NT2/D1 (cell line): ENCODE data around the gene COMMD2.

Experiments used
- DNase-seq: peaks from one replicate; pipeline ENCODE4 v3.0.0-alpha.2; 2011; ENCODE audit warnings: low read depth, low spot score
- H3K27me3 ChIP-seq: 2 replicates; pipeline ENCODE4 v1.6.0; 2011; ENCODE audit warnings: mild to moderate bottlenecking; ENCODE audit not compliant: insufficient read length, insufficient read depth
- H3K36me3 ChIP-seq: 2 replicates; pipeline ENCODE4 v1.6.1; 2011; ENCODE audit warnings: mild to moderate bottlenecking, low read length, mixed read lengths; ENCODE audit not compliant: insufficient read depth, insufficient read length
- H3K4me1 ChIP-seq: 2 replicates; pipeline ENCODE4 v1.5.1; 2011; ENCODE audit not compliant: insufficient read depth, insufficient read length
- H3K4me3 ChIP-seq: 2 replicates; pipeline ENCODE4 v1.5.1; 2011; ENCODE audit warnings: low read depth; ENCODE audit not compliant: insufficient read length
- H3K9ac ChIP-seq: 2 replicates; pipeline ENCODE4 v1.6.0; 2011; ENCODE audit warnings: low read depth; ENCODE audit not compliant: insufficient read length
- H3K9me3 ChIP-seq: 2 replicates; pipeline ENCODE4 v1.5.1; 2011; ENCODE audit warnings: mild to moderate bottlenecking, low read length; ENCODE audit not compliant: insufficient read depth
- SUZ12 ChIP-seq: IDR thresholded peaks from 2 replicates; pipeline ENCODE4 v1.6.1; 2011; ENCODE audit not compliant: insufficient read length, insufficient read depth; ENCODE audit errors: extremely low read depth
- YY1 ChIP-seq: IDR thresholded peaks from 2 replicates; pipeline ENCODE4 v1.6.1; 2011; ENCODE audit not compliant: insufficient read length, insufficient read depth
- ZNF274 ChIP-seq: IDR thresholded peaks from 2 replicates; pipeline ENCODE4 v1.6.1; 2011; ENCODE audit warnings: mild to moderate bottlenecking, low read depth, low read length

The COMMD2 gene

GRCh38 chr3:149790268-149790667 is 38.0 kb upstream of the COMMD2 start:
- Histone ChIP-seq H3K4me1 (no peaks in the 10 kb centered on the region), H3K9me3 (no peaks in the 10 kb centered on the region), H3K27me3 (no peaks in the 10 kb centered on the region), H3K9ac (no peak overlapping the region), H3K36me3 (no peaks in the 10 kb centered on the region), H3K4me3 (no peak overlapping the region)
- TF ChIP-seq SUZ12 (no peak), ZNF274 (no peak), YY1 (no peak)
- DNase-seq, result no peak

GRCh38 chr3:149784064-149784704 is 31.9 kb upstream of the COMMD2 start:
- H3K9ac ChIP-seq, result no peak overlapping the region
- no peaks in the 10 kb centered on the region for H3K4me1 ChIP-seq
- no peaks in the 10 kb centered on the region for H3K36me3 ChIP-seq
- H3K4me3 ChIP-seq, result no peak overlapping the region
- H3K27me3 ChIP-seq, result no peaks in the 10 kb centered on the region
- no peak for TF ChIP-seq SUZ12
- TF ChIP-seq YY1, result no peak
- TF ChIP-seq ZNF274, result no peak
- DNase-seq, result no peak
- H3K9me3 ChIP-seq, result no peaks in the 10 kb centered on the region

GRCh38 chr3:149783576-149783975 is 31.3 kb upstream of the COMMD2 start:
- no peaks in the 10 kb centered on the region for H3K36me3 ChIP-seq
- H3K9me3 ChIP-seq, result no peaks in the 10 kb centered on the region
- DNase-seq, result no peak
- TF ChIP-seq ZNF274 (no peak), SUZ12 (no peak), YY1 (no peak)
- no peaks in the 10 kb centered on the region for H3K27me3 ChIP-seq
- no peak overlapping the region for H3K4me3 ChIP-seq
- no peak overlapping the region for H3K9ac ChIP-seq
- H3K4me1 ChIP-seq, result no peaks in the 10 kb centered on the region

- no peaks in the 10 kb centered on the region for H3K27me3 ChIP-seq
- H3K9me3 ChIP-seq, result no peaks in the 10 kb centered on the region
- no peak overlapping the region for H3K4me3 ChIP-seq
- no peak overlapping the region for H3K9ac ChIP-seq
- no peak for DNase-seq
- no peaks in the 10 kb centered on the region for H3K36me3 ChIP-seq
- no peak for TF ChIP-seq ZNF274
- no peak for TF ChIP-seq YY1
- TF ChIP-seq SUZ12, result no peak
- no peaks in the 10 kb centered on the region for H3K4me1 ChIP-seq
These were observed 29.5 kb upstream of the COMMD2 start for GRCh38 chr3:149781741-149782140.

GRCh38 chr3:149781211-149781610 is 28.9 kb upstream of the COMMD2 start:
- no peak for DNase-seq
- H3K9ac ChIP-seq, result no peak overlapping the region
- H3K4me1 ChIP-seq, result no peaks in the 10 kb centered on the region

GRCh38 chr3:149777414-149778214 is 25.3 kb upstream of the COMMD2 start:
- no peaks in the 10 kb centered on the region for H3K9me3 ChIP-seq
- no peak overlapping the region for H3K4me3 ChIP-seq
- H3K9ac ChIP-seq, result no peak overlapping the region
- H3K4me1 ChIP-seq, result peaks cover 2% of the 10 kb centered on the region
- H3K27me3 ChIP-seq, result no peaks in the 10 kb centered on the region
- TF ChIP-seq SUZ12, result no peak
- TF ChIP-seq ZNF274, result no peak
- TF ChIP-seq YY1, result no peak
- H3K36me3 ChIP-seq, result no peaks in the 10 kb centered on the region
- no peak for DNase-seq

More at GRCh38 chr3:149781211-149781610, 28.9 kb upstream of the COMMD2 start:
- H3K9me3 ChIP-seq, result no peaks in the 10 kb centered on the region
- H3K36me3 ChIP-seq, result no peaks in the 10 kb centered on the region
- no peak for TF ChIP-seq ZNF274
- TF ChIP-seq YY1, result no peak
- no peak for TF ChIP-seq SUZ12
- H3K4me3 ChIP-seq, result no peak overlapping the region
- no peaks in the 10 kb centered on the region for H3K27me3 ChIP-seq

GRCh38 chr3:149776170-149776569 is 23.9 kb upstream of the COMMD2 start:
- Histone ChIP-seq H3K27me3 (no peaks in the 10 kb centered on the region), H3K4me3 (no peak overlapping the region), H3K4me1 (peaks cover 3% of the 10 kb centered on the region), H3K9ac (no peak overlapping the region), H3K36me3 (no peaks in the 10 kb centered on the region), H3K9me3 (no peaks in the 10 kb centered on the region)
- no peak for DNase-seq
- TF ChIP-seq ZNF274, result no peak
- no peak for TF ChIP-seq YY1
- no peak for TF ChIP-seq SUZ12
